GM18511 (cell line): Measurements from ENCODE around the gene METTL8.

ENCODE experiments used
- ATAC-seq: cut with Tn5 transposase; IDR thresholded peaks from one replicate; pipeline ENCODE4 v1.9.1; 2021; ENCODE audit warnings: mild to moderate bottlenecking, moderate library complexity; ENCODE audit not compliant: unreplicated experiment

METTL8 gene

DNA sequence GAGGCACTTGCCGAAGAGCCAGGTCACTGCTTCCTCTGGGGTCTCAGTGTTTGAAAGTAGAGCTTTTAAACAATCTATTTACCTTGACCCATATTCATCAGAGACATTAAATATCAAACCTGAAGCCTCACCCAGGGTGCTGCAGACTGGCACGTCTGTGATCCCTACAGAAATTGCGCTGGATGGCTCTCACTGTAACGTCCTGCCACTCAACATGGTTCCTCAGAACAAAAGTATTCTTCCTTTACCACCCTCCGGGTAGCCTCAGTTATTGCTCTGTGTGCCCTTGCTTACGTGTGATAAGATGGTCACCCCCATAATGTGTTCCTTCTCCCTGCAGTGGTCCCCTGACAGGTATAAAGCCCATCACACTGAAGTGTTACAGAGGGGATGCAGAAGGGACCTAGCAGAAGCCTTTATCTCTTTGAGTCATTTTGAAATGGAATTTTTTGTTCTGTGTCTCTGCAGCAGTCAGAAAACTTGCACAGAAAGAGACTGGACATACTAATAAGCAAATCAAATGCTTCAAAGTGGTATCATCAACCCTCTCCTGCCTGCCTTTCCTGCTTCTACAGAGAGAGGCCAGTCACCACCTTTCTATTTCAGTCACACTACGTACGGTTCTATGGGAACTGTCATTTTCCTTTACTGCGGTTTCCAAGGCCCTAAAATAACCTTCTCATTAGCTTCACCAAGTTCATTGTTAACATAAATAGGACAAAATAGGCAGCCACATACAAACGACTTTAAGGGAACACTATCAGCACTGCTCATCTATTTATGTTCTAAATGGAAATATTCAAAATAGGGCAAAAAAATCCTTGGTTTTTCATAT, 86.8 kb downstream of the METTL8 start:
- ATAC-seq: peak; percentile 67

DNA sequence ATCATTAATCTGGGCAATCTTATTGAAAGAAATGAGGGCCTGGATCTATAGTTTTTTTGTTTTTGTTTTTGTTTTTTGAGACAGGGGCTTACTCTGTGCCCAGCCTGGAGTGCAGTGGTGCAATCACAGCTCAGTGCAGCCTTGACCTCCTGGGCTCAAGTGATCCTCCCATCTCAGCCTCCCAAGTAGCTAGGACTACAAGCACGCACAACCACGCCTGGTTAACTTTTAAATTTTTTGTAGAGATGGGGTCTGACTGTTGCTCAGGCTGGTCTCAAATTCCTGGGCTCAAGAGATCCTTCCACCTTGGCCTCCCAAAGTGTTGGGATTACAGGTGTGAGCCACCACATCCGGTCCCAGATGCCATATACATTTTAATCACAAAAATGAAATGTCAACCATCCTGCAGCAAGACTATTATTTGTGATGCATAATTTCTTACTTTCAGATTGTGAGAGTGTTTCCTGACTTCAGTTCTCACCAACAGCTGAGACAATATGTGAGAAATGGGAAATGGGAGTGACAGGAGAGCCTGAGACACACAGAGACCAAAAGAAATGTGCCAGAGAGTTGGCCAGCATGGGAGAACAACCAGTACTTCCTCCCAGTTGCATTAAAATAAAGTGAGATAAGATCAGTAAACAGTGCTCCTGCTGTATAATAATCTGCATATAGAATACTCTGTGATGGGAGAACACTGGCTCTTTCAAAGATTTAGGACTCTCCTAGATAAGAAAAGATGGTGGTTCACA, 87.6 kb downstream of the METTL8 start:
- no peak for ATAC-seq

DNA sequence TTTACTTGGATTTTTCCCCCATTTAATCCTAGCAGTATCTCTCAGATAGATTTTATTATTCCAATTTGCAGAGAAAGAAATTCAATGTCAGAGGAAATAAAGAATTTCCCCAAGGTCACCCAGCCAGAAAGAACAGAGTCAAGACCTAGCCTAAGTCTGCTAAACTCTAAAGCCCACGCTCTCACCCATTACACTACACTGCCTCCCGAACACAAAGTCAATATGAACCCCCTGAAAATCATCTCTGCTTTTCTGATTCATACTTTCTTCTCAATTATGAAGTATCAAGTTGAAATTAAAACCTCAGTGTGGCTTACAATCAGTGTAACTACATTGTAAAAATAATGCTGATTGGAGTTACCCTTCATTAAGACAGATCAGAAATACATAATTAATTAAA, 89.6 kb downstream of the METTL8 start:
- ATAC-seq: no peak

DNA sequence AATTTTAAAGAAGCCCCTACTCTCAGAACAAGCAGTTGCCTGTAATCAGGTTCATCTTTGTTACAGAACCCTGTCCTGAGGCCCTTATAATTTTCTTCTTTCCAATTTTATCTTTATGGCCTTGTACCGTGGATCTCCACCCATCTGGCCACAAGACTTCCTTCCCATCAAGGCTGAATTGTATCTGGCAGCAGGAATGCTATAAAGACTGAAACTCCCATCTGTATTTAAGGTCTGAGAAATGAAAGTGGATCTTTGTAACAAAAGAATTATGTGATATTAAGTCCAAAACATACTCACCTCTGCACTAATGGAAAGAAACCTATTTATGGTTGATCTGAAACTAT, 91.8 kb downstream of the METTL8 start:
- no peak for ATAC-seq

DNA sequence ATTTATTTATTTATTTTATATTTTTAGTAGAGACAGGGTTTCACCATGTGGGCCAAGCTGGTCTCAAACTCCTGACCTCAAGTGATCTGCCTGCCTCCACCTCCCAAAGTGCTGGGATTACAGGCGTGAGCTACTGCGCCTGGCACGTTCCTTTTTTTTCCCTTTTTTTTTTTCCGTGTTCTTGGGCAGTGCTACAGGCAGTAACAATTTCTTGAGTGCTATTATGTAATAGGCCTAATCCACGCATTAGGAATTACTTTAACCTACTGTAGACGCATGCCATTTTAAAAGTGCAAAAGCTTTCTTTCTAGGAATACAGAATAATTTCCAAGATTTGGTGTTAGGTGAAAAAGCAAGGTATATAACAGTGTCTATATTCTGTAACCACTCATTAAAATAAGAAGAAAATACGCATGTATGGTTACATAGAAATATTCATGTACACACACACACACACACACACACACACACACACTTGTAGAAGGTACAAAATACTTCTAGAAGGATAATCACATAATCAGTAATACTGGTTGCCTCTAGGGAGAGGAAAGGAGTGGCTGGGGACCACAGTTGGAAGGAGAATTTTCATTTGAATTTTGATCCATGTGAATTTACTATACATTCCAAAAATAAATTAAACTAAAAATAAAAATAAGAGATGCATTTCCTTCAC, 92.3 kb downstream of the METTL8 start:
- no peak for ATAC-seq

DNA sequence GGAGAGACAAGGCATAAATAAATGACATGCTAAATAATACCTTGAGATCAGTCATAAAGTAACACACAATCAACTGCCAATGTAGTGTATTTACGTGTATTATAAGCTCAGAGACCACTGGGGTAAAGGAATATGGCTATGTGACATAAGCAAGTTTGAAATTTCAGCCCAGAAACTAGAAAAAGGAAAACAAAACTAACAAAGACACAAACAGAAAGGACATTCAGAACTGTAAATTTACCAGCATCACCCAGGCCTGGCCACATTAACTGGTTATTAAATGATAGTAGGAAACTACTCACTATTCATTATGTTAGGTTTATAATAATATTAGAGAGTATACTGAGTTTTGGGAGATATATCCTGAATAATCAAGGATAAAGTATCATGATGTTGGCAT, 98.8 kb downstream of the METTL8 start:
- ATAC-seq: no peak

DNA sequence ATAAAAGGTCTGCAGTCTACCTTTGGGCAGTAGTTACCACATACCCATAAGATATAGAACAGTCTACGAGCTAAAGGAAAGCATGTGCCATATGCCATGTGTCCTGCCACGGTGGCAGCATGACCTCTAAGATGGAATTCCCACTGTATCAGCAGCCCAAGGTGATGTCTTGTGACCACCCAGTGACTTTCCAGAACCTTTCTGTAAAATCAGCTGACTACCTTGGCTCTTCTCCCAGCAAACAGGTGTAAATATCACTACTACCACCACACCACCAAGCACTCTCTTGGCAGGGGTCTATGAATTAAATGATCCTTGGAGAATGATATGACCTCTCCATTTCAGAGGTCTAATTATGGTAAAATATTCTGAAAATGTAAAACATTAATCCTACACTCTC, 99.6 kb downstream of the METTL8 start:
- ATAC-seq: no peak

DNA sequence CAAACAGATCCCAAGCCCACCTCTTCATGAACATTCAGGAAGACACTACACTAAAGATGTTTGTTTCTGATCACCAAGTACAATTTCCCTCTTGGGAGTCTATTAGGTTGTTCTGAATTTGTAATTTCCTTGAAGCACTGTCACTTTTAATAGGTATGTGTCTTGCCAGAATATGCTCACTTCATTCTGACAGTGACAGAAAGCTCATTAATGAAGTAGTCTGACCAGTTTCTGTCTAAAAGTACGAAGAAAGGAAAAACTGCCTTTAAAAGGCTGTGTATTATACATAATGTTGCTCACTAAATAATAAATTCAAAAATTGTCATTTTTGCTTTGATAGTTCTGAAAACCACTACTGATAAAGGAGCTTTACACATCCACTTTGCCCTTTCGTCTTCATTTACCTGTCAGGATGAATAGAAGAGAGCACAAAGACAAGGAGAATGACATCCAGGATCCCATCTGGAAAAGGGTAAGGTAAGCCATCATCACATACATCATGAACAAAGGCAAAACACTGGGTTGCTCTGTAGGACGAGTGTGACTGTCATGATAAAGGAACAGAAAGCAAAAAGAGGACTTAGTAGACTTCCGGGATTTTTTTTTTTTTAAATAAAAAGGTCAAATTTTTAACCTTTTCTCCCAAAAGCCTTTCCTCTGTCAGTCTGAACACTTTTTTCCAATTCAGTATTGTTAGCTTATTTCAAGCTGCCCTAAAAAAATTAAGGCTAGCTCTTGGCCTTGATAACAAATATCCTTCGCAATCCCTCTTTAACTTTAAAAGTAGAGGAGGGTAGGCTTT, 103.4 kb downstream of the METTL8 start:
- ATAC-seq: no peak

DNA sequence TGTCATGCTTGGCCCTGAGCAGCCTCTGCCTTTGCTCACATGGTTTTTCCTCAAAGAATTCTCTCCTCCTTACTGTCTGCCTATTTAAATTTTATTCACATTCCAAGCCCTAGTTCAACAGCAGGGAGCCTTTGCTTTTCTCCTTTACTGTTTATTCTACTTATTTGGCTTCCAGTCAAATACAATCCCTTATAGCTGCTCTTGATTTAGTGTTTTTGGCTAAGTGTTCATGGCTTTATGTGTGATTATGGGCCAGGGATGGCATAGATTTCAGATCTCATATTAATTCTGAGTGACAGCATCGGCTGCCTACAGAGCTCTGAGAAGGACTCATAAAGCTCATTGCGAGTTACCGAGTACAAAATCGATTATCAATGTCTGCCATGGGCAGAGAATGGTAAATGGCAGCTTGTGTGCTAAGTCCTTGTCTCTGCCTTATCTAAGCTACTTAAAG, 106.7 kb downstream of the METTL8 start:
- ATAC-seq: no peak

DNA sequence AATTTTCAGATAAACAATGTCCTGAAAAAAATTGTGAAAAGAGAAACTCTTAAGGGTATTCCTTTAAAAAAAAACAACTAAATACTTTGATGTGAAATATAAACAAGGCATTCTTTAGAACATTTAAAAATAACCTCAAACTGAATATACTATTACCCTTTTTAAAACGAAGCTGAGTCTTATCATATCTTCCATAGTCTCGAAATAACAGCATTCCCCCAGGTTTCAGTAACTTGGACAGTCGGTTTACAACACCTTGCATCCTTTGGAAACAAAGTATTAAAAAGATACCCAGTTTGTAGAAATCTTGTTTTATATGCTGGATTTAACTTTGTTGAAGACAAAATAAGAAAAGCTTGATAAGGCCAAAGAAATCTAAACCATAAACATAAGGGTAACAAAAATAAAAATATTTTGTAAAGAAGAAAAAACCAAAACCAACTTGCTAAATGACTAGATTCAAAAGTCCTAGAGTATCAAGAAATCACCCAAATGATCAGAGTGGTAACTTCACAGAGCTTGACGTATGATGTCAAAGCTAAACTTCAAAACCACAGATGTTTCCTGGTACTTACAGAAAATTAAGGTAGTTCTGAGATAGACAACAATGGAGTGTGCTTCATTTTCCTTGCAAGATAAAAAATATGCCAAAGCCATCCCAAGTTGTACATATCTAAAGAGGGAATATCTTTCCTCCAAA, 107.8 kb downstream of the METTL8 start:
- no peak for ATAC-seq

DNA sequence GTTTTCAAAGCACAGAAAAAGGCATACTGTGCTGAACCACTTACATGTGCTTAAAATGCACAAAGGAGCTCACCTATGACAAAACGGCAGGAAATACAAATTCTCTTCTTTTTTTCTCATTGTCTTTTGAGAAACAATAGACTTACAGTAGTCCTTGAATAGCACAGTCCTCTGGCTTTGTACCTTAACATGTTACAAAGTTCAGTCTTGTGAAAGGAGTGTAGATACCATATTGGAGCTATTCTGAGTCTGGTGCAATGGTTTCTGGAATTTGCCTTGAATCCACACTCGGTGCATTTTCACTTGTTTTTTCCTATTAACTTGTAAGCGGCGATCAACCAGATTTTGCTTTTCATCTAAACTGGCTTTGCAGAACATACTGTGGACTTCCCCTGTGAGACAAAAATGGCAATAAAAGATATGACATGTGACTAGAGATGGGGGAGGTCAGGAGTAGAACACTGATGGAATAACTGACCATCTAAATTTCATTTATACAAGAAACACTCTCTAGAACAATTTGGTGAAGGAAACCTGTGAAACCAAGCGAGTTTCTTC, 109.7 kb downstream of the METTL8 start:
- peak; percentile 24 for ATAC-seq

DNA sequence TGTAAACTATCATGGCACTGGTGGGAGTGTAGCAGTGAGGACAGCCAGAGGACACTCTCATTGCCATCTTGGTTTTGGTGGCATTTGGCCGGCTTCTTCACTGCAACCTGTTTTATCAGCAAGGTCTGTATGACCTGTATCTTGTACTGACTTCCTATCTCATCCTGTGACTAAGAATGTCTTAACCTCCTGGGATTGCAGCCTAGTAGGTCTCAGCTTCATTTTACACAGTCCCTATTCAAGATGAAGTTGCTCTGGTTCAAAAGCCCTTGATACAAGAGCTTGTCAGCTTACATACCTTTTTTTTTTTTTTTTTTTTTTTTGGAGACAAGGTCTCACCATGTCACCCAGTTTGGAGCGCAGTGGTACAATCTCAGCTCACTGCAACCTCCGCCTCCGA, 110.9 kb downstream of the METTL8 start:
- no peak for ATAC-seq

DNA sequence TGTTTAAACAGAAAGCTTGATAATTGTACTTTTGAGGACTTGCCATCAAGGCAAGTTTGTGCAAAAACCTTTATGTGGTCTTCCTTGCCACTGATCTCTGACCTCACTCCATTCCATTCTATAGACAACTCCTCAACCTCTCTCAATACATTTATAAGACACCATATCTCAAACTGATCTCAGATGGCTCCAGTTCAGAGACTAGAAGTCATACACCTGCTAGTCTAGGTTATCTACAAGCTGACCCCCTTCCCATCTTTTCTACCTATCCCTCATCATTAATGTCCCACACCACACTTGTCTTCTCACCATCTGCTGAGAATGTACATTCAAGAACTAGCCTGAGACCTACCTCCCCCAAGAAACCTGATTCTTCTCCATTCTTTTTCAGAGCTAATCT, 113.1 kb downstream of the METTL8 start:
- ATAC-seq: no peak

DNA sequence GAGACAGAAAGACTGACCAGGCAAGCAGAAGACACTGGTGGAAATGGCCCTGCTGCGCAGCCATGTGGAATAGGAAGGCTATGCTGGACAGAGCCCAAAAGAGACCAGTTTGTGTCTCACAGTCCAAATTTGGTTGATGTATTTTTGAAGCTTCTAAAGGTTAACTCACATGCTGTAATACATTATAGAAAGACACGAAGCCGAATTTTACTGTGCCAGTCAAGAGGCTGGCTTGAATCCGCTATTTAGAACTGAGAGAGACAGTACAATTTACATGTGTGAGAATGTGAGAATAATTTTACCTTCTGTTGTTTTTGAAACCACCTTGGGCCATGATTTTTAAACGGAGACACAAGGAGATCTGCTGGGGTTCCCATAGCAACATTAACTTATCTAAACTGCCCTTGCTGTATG, 113.6 kb downstream of the METTL8 start:
- ATAC-seq: peak; percentile 39

DNA sequence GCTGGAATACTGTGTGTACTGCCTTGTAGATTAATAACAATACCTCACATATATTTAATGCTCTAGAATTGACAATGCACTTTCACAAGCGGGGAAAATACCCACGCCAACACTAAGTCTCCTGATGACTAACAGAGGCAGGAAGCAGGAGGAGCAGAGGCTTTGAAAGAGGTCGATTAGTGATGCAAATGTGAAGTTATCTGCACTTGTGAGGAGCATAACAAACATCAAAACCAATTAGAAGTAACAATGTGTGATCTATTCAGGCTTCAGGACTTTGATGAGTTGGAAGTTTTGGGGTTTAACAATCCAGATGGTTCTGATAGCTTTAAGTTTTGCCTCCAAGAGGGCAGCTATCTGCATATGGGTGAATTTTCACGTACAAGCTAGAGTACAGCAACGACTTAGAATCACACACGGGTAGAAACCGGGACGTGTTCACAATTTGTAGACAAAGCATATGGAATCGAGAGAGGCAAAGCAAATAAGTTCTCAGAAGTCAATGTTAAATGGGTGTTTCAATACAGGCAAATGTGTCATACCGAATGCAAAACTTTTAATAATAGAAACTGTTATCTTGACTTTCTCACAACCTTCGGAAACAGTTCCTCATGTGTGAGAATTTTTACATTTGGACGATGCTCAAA, 114.5 kb downstream of the METTL8 start:
- peak; percentile 54 for ATAC-seq

DNA sequence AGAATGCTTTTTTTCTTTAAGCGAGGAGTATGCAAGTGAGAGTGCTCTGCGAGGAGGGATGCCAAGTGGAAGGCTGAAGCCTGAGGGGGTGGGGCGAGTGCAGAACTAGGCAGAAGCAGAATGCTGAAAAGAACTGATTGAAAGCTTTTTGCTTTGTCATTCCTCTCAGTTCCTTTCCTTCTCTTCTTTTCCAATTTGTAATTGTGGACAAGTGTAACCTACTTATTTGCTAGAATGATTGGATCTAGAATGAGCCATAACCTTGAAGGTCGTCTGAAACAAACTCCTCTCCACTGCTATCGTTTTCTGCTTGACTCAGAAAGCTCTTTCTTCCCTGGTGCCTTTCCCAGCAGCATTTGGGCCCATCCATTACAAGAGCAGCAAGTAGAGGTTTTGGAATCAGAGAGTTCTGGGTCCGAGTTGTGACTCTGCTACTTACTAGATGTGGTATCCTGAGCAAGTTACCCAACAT, 115.3 kb downstream of the METTL8 start:
- no peak for ATAC-seq

DNA sequence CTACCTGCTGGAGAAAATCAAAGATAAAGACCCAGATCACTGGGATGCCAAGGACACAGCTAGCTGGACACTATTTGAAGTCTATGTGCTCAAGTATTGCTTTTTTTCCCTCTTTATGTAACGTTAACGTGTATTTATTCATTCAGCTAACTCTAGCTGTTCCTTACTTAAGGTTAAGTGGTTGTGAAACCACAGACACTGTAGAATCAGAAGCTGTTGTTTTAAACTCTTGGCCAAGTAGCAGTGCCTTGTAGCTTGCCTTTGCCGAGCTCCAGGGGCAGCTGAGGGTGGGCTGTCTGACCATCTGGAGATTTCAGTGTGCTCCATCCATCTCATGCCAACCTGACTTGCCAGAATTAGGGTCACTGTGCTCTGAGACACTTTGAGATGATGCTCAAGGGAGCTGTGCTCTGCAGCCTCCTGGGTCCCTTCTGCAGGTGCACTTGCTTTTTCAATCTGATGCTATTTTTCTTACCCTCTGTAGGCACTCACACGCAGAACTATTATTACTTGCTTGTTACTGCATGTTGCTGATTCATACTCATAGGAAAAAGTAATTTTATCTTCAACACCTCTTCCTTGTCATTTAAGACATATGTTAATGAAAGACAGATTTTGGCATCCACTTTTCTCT, 116.2 kb downstream of the METTL8 start:
- peak; percentile 48 for ATAC-seq

DNA sequence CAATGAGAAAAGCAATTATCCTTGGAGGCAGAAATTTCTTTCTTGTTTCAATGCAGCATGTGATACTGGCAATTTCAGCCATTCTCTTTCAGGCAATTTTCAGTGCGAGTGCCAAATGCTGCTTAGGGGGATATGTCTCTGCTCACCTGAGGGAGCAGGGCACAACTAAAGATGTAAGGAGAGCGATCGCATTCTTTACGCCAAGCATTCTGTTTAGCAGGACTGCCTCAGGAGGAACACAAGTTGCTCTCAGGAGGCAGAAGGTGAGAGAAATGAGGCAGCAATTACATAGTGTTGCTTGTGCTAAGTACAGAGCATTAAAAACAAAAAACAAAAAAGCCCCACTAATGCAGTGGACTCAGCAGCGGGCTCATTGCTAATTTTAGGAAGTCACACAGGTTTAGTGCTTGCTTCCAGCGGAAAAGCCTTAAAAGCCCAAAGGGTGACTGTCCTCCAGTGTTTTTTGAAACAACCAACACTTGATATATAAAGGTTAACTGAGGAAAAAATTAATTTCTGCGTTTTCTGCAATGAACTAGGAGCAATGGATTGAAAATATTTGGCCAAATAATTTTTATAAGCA, 116.9 kb downstream of the METTL8 start:
- no peak for ATAC-seq

DNA sequence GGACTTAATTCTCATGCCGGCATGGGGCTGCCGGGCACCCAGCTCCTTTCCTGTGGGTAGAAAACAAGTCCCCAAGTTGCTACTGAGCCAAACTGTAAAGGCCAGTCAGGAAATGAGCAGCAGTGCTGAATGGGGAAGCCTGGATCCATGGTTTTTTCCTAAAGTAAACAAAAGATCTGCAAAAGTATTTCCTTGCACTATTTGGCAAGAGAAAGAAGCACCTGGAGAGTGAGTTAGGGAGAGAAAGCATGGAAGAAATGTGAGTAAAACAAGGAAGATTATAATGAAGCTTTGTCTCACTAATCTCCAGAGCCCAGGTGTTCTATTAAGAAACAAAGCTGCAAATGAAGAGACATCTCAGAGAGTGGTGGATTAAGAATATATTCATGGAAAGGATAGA, 117.6 kb downstream of the METTL8 start:
- no peak for ATAC-seq
